ENCODE data around the gene MAEA. TPM values are rescaled to one million over a fixed set of nuclear protein-coding genes. Genes with fewer than 3 reads are reported as not detected.

MAEA gene
- total and polyA plus RNA-seq, 10 of the 15 experiments (the other 5 are each of a cell fraction or from before 2014, with no cell fraction given) = 3.6 to 67.1 (median 54.6) TPM

DNA sequence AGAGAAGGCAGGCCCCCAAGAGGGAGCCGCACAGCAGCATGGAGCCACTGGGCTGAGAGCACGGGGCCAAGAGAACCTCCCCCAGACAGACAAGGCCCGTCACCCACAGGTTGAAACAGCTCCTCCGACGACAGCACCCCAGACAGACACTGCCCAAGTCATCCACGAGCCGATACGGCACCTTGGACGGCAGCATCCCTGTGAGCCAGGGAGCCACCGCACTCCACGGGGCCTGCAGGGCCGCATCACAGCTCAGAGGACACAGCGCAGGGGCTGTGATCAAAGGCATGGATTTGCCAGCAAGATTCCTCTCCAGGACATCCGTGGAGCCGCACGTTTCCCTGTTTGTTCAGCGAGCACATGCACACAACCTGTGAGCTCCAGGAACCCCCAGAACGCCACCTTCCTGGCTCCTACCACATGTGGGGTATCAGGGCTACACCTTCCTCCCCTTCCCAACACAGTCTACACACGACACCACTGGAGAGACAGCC is 44.7 kb upstream of the MAEA start:
- 93% methylated on average over 17 of the region's 19 CpGs for WGBS (ENCODE audit: insufficient coverage, insufficient replicate concordance, low lambda C conversion rate, missing lambda C conversion rate)
- peaks cover 7% of the 10 kb centered on the region; the same call in 1 of the 2 replicates for H4K20me1 ChIP-seq (ENCODE audit: control insufficient read depth, insufficient read depth)
- in situ Hi-C loops (cut with MboI) = no loop called here
- H3K9me3 ChIP-seq (replicated peaks; ENCODE audit: control insufficient read depth, insufficient read depth, low read length) = no peaks in the 10 kb centered on the region
- intact Hi-C loops (cut with micrococcal nuclease; ENCODE audit: unreplicated experiment) = loop anchor here (5.0 kb wide), 3 partner anchors 43 to 113 kb away; no protein-coding TSS in a partner anchor
- H3K4me3 ChIP-seq = no peak overlapping the region
- no peak overlapping the region for H2AFZ ChIP-seq (ENCODE audit: control insufficient read depth, low read depth, low read length)
- TF ChIP-seq NFYA (IDR thresholded peaks at IDR 0.05; ENCODE audit: borderline replicate concordance, low read depth, low read length) = no peak
- no peak for TF ChIP-seq ATF7 (IDR thresholded peaks at IDR 0.05; ENCODE audit: low read depth)
- TF ChIP-seq, protein P1, sequence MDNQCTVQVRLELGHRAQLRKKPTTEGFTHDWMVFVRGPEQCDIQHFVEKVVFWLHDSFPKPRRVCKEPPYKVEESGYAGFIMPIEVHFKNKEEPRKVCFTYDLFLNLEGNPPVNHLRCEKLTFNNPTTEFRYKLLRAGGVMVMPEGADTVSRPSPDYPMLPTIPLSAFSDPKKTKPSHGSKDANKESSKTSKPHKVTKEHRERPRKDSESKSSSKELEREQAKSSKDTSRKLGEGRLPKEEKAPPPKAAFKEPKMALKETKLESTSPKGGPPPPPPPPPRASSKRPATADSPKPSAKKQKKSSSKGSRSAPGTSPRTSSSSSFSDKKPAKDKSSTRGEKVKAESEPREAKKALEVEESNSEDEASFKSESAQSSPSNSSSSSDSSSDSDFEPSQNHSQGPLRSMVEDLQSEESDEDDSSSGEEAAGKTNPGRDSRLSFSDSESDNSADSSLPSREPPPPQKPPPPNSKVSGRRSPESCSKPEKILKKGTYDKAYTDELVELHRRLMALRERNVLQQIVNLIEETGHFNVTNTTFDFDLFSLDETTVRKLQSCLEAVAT (IDR thresholded peaks at IDR 0.05) = 0 out of 2 replicates have a peak, but pooled peaks have one; percentile 26
- TF ChIP-seq RAD51 (IDR thresholded peaks at IDR 0.05) = no peak
- TF ChIP-seq ZNF217 (IDR thresholded peaks at IDR 0.05) = no peak
- H3K4me2 ChIP-seq (ENCODE audit: control insufficient read depth, insufficient read depth) = peak overlapping the region; percentile 98
- FAIRE-seq (no peak), ATAC-seq (no peak), DNase-seq (ENCODE audit: low read depth, low spot score) (no peak)
- ChIA-PET SMC1A (ENCODE audit: uncharacterized antibody, unreplicated experiment) (interaction anchor here (1.9 kb wide), 1 partner anchor 26 kb away, joined by 5 read pairs; no protein-coding TSS in a partner anchor), POLR2A (no interaction called here), RAD21 (ENCODE audit: unreplicated experiment) (no interaction called here), CTCF (no interaction called here)
- no peak overlapping the region for H3K27ac ChIP-seq (ENCODE audit: control insufficient read depth, insufficient read depth)
- H3K27me3 ChIP-seq (replicated peaks in 1 of 2; ENCODE audit: control insufficient read depth in 2 of 2, insufficient read depth in 2 of 2, low read length in 1 of 2) = no peaks in the 10 kb centered on the region
- BruUV-seq (replicated peaks) = no TSS peak
- H3K79me2 ChIP-seq (ENCODE audit: control insufficient read depth, insufficient read depth, low read length) = peaks cover 69% of the 10 kb centered on the region
- peaks cover 16% of the 10 kb centered on the region for H3K4me1 ChIP-seq (ENCODE audit: control insufficient read depth, insufficient read depth, low read length)
- H3K36me3 ChIP-seq (ENCODE audit: control insufficient read depth in 2 of 2, insufficient read depth in 2 of 2, low read length in 1 of 2) = peaks cover 4 to 16% of the 10 kb centered on the region in 2 experiments; a peak in 3 of 4 replicates
- H3K9ac ChIP-seq (ENCODE audit: control insufficient read depth, insufficient read depth, low read length) = no peak overlapping the region

All from GM12878 (cell line).